OCI-M1 (cell line): ENCODE data around the gene C15orf39.

ENCODE experiments used
- DNase-seq: peaks from one replicate; lab custom pipeline; 2025; lab: John Stamatoyannopoulos, UW

Gene C15orf39

GRCh38 chr15:75197062-75197630 lies 4.5 kb upstream of the C15orf39 start:
- DNase-seq, result no peak

- peak; percentile 98 for DNase-seq
Measured at GRCh38 chr15:75198560-75199356, 2.9 kb upstream of the C15orf39 start.

DNA sequence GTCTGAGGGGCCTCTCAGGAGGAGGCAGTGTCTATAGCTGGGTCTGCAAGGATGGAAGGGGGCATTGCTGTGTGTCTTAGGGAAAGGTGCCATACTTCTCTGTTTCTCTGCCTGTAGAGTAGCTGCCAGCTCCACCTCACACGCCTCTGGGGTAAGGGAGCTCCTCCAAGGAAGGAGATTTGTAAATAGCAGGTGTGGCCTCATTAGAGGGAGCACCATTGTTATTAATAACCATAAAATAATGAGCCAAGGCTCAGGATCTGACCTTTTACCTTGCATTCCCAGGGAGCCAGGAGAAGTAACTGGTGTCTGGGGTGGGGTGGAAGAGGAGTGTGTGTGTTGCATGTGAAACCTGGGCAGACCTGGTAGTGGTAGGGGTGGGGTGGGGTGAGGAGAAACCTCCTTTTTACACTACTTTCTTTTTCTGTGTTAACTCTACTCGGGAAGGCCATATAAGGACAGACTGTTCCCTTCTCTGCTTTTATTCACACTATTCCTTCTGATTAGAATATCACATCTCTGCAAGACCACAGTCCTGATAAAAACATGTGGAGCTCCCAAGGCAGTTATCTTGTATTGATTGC lies 2.2 kb upstream of the C15orf39 start:
- peak; percentile 72 for DNase-seq

- no peak for DNase-seq
Measured at GRCh38 chr15:75200391-75200764, 1.3 kb upstream of the C15orf39 start.

DNA sequence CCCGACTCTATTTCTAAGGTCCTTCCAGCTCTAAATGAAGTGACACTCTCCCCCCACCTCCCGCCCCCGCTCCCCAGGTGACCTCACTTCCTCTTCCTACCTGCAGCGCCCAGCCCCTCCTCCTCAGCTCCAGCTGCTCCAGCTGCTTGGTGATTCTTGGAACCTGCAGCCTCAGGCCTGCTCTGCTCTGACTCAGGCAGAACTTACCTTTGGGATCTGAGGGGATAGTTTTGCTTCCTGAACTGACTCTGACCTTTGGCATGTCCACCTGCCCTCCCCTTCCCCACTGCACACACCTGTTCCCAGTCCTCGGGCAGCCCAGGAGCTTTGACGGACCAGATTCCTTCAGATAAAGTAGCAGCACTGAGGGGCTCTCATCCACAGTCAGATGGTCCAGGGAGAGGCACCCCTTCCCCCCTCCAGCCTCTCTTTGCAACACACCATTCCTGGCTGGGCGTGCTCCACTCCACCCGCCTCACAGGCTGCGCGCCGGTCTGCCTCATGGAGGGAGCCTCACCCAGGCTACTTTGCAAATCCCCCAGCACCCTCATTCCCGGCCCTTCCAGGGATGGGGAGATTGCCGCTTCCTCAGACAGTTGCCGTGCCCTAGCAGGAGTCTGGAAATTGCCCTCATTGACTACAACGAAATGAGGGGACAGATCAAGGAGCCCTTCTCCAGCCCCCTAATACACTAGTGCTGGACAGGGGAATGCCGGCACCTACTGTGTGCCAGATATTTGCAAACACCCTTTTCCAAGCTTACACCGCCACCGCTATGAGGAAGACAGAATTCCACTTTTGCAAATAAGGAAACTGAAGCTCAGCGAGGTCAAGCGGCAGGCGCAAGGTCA lies 692 bp upstream of the C15orf39 start:
- DNase-seq, result peak; percentile 39

DNA sequence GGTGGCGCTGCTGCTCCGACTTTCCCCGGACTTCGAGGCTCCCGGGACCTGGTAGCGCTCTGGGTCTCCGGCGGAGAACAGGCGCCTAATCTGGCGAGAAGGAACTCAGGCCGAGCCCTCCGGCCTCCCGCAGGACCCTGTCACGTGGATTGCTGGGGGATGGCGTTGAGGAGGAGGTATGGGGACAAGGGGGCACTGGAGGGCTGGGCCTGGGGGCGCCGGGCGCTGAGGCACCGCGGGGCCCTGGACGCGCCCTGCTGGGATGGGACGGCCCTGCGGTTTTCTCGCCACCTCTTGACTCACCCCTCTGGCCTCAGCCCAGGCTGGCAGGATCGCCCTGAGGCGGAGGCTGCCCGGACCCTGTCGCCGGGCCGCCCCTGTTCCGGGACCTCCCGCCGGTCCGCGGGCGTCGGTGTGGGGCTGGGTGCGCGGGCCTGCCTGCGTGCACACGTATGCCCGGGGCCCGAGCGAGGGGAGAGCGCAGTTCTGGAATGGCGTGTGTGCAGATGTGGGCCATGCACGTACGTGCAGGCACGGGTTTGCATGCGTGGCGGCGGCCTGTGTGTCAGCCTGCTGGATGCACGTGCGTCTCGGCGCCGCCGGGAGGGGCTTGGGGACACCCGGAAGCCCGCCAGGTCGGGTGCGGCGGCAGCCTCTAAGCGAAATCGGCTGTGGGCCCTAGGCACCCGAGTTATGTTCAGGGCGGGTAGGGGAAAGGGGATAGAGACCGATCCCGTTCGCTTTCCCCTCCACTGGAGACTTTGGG lies 752 bp downstream of the C15orf39 start:
- peak; percentile 75 for DNase-seq

- peak; percentile 41 for DNase-seq
Measured at GRCh38 chr15:75203017-75203907, 1.6 kb downstream of the C15orf39 start.

DNA sequence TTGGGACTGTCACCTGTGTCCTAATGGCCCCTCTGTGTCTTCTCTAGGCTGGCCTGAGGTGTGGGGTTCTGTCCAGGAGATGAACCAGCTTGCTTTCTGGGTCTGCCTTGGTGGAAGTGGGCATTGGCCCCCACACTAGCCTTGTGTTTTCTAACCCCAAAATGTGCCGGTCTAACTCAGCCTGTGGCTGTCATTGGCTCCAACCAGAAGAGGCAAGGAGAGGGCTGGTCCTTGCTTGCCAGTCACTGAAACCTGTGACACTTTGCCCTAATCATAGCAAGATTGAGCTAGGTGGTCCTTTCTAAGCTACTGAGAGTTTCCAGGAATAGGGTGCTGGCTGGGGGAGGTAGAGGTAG lies 2.2 kb downstream of the C15orf39 start:
- no peak for DNase-seq

DNA sequence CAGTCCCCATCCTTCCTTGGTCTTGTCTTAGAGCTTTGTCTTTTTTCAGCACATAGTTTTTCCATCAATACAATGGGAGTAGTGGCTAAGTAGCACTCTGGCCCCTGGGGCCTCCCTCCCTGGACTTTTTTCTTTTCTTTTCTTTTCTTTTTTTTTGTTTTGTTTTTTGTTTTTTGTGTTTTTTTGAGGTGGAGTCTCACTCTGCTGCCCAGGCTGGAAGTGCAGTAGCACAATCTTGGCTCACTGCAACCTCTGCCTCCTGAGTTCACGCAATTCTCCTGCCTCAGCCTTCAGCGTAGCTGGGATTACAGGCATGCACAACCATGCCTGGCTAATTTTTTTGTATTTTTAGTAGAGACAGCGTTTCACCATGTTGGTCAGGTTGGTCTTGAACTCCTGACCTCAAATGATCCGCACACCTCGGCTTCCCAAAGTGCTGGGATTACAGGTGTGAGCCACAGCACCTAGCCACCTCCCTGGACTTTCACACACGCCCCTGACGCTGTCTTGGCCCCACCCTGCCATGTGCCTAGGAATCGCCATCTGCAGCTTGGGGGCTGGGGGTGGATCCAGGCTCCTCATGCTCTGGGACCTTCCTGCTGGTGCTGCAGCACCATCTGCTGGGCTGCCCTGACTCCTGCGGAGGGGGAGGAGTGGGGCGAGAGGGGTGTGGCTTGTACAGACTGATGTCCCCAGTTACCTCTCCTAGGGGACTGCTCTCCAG lies 2.8 kb downstream of the C15orf39 start:
- DNase-seq, result peak; percentile 93

- no peak for DNase-seq
Measured at GRCh38 chr15:75205064-75205395, 3.3 kb downstream of the C15orf39 start.

DNA sequence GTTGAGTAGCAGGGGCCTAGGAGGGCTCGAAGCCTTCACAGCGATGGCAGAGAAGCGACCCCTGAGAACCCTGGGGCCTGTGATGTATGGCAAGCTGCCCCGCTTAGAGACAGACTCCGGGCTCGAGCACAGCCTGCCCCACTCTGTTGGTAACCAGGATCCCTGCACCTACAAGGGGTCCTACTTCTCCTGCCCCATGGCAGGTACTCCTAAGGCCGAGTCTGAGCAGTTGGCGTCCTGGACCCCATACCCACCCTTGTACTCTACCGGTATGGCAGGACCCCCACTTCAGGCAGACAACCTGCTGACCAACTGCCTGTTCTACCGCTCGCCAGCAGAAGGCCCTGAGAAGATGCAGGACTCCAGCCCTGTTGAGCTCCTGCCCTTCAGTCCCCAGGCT lies 4.3 kb downstream of the C15orf39 start:
- no peak for DNase-seq

GRCh38 chr15:75206803-75207617 lies 5.3 kb downstream of the C15orf39 start:
- DNase-seq, result no peak

GRCh38 chr15:75207618-75208500 lies 6.2 kb downstream of the C15orf39 start:
- DNase-seq, result no peak

DNA sequence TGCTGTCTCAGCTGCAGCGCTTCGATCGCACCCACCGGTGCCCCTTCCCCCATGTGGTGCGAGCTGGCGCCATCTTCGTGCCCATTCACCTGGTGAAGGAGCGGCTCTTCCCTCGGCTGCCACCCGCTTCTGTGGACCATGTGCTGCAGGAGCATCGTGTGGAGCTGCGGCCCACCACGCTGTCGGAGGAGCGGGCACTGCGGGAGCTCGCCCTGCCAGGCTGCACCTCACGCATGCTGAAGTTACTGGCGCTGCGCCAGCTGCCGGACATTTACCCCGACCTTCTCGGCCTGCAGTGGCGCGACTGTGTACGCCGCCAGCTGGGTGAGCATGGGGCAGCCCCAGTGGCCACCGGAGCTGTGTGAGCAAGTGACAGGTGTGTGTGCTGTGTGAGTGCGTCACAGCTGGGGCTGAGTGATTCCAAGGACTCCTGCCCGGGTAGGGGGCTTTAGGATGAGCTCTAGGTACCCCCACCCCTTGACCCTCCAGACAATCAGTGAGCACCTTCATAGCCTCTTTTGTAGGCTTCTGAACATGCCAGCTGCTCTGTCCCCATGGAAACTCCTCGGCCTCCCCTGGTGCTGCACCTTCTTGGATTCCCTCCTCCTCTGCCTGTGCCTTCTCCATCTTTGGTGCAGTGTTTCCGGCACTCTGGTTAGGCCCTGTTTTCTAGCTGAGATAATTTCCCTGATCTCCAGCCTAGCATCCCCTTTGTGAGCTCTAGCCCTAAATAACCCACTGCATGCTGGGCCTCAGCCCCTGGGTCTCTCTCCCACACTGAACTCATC lies 7.0 kb downstream of the C15orf39 start:
- DNase-seq, result no peak

GRCh38 chr15:75209289-75209676 lies 7.6 kb downstream of the C15orf39 start:
- no peak for DNase-seq

DNA sequence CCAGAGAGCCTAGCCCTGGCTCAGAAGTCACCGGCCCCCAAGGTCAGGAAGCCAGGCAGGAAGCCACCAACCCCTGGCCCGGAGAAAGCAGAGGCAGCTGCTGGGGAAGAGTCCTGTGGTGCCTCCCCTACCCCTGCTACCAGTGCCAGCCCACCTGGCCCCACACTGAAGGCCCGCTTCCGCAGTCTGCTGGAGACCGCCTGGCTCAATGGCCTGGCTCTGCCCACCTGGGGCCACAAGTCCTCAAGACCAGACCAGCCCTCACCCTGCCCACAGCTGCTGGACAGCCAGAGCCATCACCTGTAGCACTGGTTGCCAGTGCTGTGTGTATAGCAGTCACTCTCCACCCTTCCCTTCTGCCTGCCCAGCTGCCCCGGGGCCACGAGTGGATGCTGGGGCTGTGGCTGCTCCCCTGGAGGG lies 9.1 kb downstream of the C15orf39 start:
- DNase-seq, result no peak

GRCh38 chr15:75211436-75212199 lies 9.9 kb downstream of the C15orf39 start:
- DNase-seq, result no peak
